Fibroblast of lung (primary cell): ENCODE results near the gene PPBP.

Source experiments
- EZH2 ChIP-seq: IDR thresholded peaks from 2 replicates; pipeline ENCODE4 v1.5.1; 2012; ENCODE audit warnings: low read length, control low read depth, mild to moderate bottlenecking; ENCODE audit errors: missing control alignments
- TF ChIP-seq, protein P1 (sequence below), 2 donors: IDR thresholded peaks in 1 of 2; conservative IDR thresholded peaks in 1 of 2; 1 replicate in 1 of 2; 2 replicates in 1 of 2; pipeline ENCODE4 v1.5.1; 2011 to 2012; ENCODE audit warnings: low read length in 2 of 2, control low read depth in 1 of 2, inconsistent platforms in 1 of 2, low read depth in 1 of 2, mild to moderate bottlenecking in 1 of 2

DNA sequence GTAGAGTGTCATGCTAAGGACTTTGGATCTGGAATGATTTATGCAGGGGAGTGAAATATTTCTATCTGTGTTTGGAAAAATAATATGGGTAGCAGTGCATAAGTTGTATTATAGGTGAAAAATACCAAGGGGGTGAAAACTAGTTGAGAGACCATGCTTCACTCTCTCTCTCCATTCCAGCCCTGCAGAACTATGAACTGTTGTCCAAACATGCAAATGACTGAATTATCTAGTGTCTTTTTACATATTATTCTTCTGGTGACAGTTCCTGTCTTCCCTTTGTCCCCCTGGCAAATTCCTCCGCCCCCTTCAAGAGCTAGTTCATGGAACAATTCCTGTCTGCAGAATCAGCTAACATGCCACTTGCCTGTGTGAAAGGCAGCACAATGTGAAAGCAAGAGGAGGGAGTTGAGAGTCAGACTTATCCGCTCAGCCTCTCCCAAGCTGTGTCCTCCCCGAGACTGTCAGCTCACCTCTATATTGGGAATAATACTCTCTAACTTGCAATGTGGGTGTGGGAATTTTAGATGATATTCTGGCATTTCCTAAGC, 8.5 kb downstream of the PPBP start:
- TF ChIP-seq, protein P1, sequence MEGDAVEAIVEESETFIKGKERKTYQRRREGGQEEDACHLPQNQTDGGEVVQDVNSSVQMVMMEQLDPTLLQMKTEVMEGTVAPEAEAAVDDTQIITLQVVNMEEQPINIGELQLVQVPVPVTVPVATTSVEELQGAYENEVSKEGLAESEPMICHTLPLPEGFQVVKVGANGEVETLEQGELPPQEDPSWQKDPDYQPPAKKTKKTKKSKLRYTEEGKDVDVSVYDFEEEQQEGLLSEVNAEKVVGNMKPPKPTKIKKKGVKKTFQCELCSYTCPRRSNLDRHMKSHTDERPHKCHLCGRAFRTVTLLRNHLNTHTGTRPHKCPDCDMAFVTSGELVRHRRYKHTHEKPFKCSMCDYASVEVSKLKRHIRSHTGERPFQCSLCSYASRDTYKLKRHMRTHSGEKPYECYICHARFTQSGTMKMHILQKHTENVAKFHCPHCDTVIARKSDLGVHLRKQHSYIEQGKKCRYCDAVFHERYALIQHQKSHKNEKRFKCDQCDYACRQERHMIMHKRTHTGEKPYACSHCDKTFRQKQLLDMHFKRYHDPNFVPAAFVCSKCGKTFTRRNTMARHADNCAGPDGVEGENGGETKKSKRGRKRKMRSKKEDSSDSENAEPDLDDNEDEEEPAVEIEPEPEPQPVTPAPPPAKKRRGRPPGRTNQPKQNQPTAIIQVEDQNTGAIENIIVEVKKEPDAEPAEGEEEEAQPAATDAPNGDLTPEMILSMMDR (conservative IDR thresholded peaks at IDR 0.05 in 1 of 2, IDR thresholded peaks at IDR 0.05 in 1 of 2; ENCODE audit: low read depth in 1 of 2, low read length in 2 of 2) = no peak
- no peak for TF ChIP-seq EZH2
